GM11168 (cell line): ENCODE data around the gene PTTG1IP.

Source experiments
- in situ Hi-C: fragments of 300-500 bp; cut with MboI; formaldehyde crosslinking; loops from one replicate; pipeline ENCODE4 v1.12.0; 2022; ENCODE audit warnings: low sequenced_read_pairs; ENCODE audit not compliant: unreplicated experiment

Gene PTTG1IP

GRCh38 chr21:44898011-44898488 lies 24.6 kb upstream of the PTTG1IP start:
- in situ Hi-C loops: no loop called here

- in situ Hi-C loops: no loop called here
These were observed 24.0 kb upstream of the PTTG1IP start for GRCh38 chr21:44897326-44898010.

- in situ Hi-C loops: no loop called here
These were observed 23.2 kb upstream of the PTTG1IP start for GRCh38 chr21:44896561-44897286.

- in situ Hi-C loops: no loop called here
These were observed 22.4 kb upstream of the PTTG1IP start for GRCh38 chr21:44895859-44896258.

- in situ Hi-C loops: no loop called here
These were observed 21.3 kb upstream of the PTTG1IP start for GRCh38 chr21:44894687-44895302.

GRCh38 chr21:44893948-44894656 lies 20.6 kb upstream of the PTTG1IP start:
- in situ Hi-C loops: no loop called here

- in situ Hi-C loops: no loop called here
These were observed 19.7 kb upstream of the PTTG1IP start for GRCh38 chr21:44893278-44893556.

- in situ Hi-C loops: no loop called here
These were observed 19.2 kb upstream of the PTTG1IP start for GRCh38 chr21:44892536-44893277.

- in situ Hi-C loops: no loop called here
These were observed 18.6 kb upstream of the PTTG1IP start for GRCh38 chr21:44892095-44892494.

GRCh38 chr21:44891631-44892031 lies 18.1 kb upstream of the PTTG1IP start:
- in situ Hi-C loops: no loop called here

- in situ Hi-C loops: no loop called here
These were observed 17.6 kb upstream of the PTTG1IP start for GRCh38 chr21:44890961-44891541.

GRCh38 chr21:44890338-44890931 lies 16.9 kb upstream of the PTTG1IP start:
- in situ Hi-C loops: no loop called here

- in situ Hi-C loops: no loop called here
These were observed 16.3 kb upstream of the PTTG1IP start for GRCh38 chr21:44889625-44890337.

- in situ Hi-C loops: no loop called here
These were observed 15.4 kb upstream of the PTTG1IP start for GRCh38 chr21:44888581-44889550.

GRCh38 chr21:44887807-44888580 lies 14.5 kb upstream of the PTTG1IP start:
- in situ Hi-C loops: no loop called here

GRCh38 chr21:44887126-44887806 lies 13.8 kb upstream of the PTTG1IP start:
- in situ Hi-C loops: no loop called here
